A549 (cell line): Measurements from ENCODE around the gene CTNNBL1. TPM values are rescaled to one million over a fixed set of nuclear protein-coding genes. Genes with fewer than 3 reads are reported as not detected.

Experiments used
- ATAC-seq, 2 experiments: fragments of 200-7000 bp in 1 of 2; fragments of >200 bp in 1 of 2; cut with Nextera tagmentation in 1 of 2; cut with Tn5 transposase in 1 of 2; 3 replicates each; pipeline versions ENCODE4 v1.8.0 to v1.9.1; 2018 to 2020; ENCODE audit warnings: mild to moderate bottlenecking in 1 of 2, moderate library complexity in 1 of 2
- CTCF ChIA-PET: fragments of 300-600 bp; sonication (Branson Sonifier 250); formaldehyde crosslinking; extraction: SDS; loops from one replicate; lab custom pipeline; 2021; ENCODE audit warnings: antibody characterized with exemption, inconsistent platforms; lab: Yijun Ruan, JAX
- POLR2A ChIA-PET: fragments of 350-600 bp; formaldehyde crosslinking; extraction: SDS; loops from one replicate; lab custom pipeline; 2021; ENCODE audit warnings: antibody characterized with exemption, inconsistent platforms; lab: Yijun Ruan, JAX
- DNase-seq, 2 experiments: peaks; one replicate each; pipeline versions ENCODE4 v3.0.0 to v3.0.0-alpha.2; 2011 to 2016; ENCODE audit warnings: low read depth in 1 of 2, low spot score in 1 of 2
- FAIRE-seq: peaks from 2 replicates; lab custom pipeline; 2011; peaks lifted over from hg19 to GRCh38; lab: Jason Lieb, UNC
- H3K27ac ChIP-seq, 2 experiments: fragments of >200 bp; sonication (Bioruptor Twin); formaldehyde crosslinking; 3 replicates each; pipeline ENCODE4 v1.5.1; 2016 to 2017
- H3K4me1 ChIP-seq: fragments of >200 bp; sonication (Bioruptor Twin); formaldehyde crosslinking; 3 replicates; pipeline ENCODE4 v1.6.1; 2016
- H3K4me2 ChIP-seq: fragments of >200 bp; sonication (Bioruptor Twin); formaldehyde crosslinking; 3 replicates; pipeline ENCODE4 v1.6.1; 2016
- H3K4me3 ChIP-seq: fragments of >200 bp; sonication (Bioruptor Twin); formaldehyde crosslinking; 3 replicates; pipeline ENCODE4 v1.5.1; 2016
- H3K9me3 ChIP-seq: fragments of >200 bp; sonication (Bioruptor Twin); formaldehyde crosslinking; 3 replicates; pipeline ENCODE4 v1.6.1; 2016
- ESRRA ChIP-seq: fragments of 150-350 bp; IDR thresholded peaks from 2 replicates; pipeline ENCODE4 v1.6.1; 2014; ENCODE audit warnings: mild to moderate bottlenecking, low read length, borderline replicate concordance
- FOSL2 ChIP-seq, 2 experiments: fragments of 450-650 bp in 1 of 2; fragments of >200 bp in 1 of 2; sonication (Bioruptor Twin) in 1 of 2; formaldehyde crosslinking; IDR thresholded peaks; 2 replicates each; pipeline versions ENCODE4 v1.5.0 to v1.6.1; 2016 to 2020; ENCODE audit warnings: mild to moderate bottlenecking in 1 of 2, moderate library complexity in 1 of 2
- GATA3 ChIP-seq: IDR thresholded peaks from 2 replicates; pipeline ENCODE4 v1.6.1; 2012; ENCODE audit warnings: borderline replicate concordance
- HOXA7 ChIP-seq: fragments of 250-450 bp; sonication (Bioruptor Pico); IDR thresholded peaks from 2 replicates; pipeline ENCODE4 v1.5.0; 2020; ENCODE audit warnings: mild to moderate bottlenecking, moderate library complexity
- MYC ChIP-seq: IDR thresholded peaks from 2 replicates; pipeline ENCODE4 v1.6.1; 2012; ENCODE audit warnings: mild to moderate bottlenecking, inconsistent platforms, low read length, improper control_type of control experiment, borderline replicate concordance
- NFE2L2 ChIP-seq: fragments of 150-350 bp; conservative IDR thresholded peaks from 2 replicates; pipeline ENCODE4 v1.6.1; 2014; ENCODE audit warnings: low read length
- NR3C1 ChIP-seq: fragments of >200 bp; sonication (Bioruptor Twin); formaldehyde crosslinking; IDR thresholded peaks from 3 replicates; pipeline ENCODE4 v1.6.1; 2017
- PHF8 ChIP-seq: fragments of 200-600 bp; sonication (generic); IDR thresholded peaks from 2 replicates; pipeline ENCODE4 v1.6.1; 2016; ENCODE audit warnings: low read depth, mild to moderate bottlenecking, antibody characterized with exemption, moderate library complexity, borderline replicate concordance
- RARB ChIP-seq: fragments of 250-450 bp; sonication (Bioruptor Pico); IDR thresholded peaks from 2 replicates; pipeline ENCODE4 v1.8.0; 2021; ENCODE audit warnings: mild to moderate bottlenecking, moderate library complexity
- RNF2 ChIP-seq: fragments of 200-600 bp; sonication (generic); IDR thresholded peaks from 2 replicates; pipeline ENCODE4 v1.6.1; 2016; ENCODE audit warnings: low read depth, mild to moderate bottlenecking, antibody characterized with exemption, moderate library complexity, borderline replicate concordance
- TFCP2L1 ChIP-seq: fragments of 250-450 bp; sonication (Bioruptor Pico); IDR thresholded peaks from 2 replicates; pipeline ENCODE4 v1.5.0; 2021; ENCODE audit warnings: mild to moderate bottlenecking
- TP53 ChIP-seq: fragments of 250-450 bp; sonication (Bioruptor Pico); IDR thresholded peaks from 2 replicates; pipeline ENCODE4 v1.5.0; 2021; ENCODE audit warnings: mild to moderate bottlenecking, moderate library complexity
- ZNF302 ChIP-seq: fragments of 250-450 bp; sonication (Bioruptor Pico); IDR thresholded peaks from 2 replicates; pipeline ENCODE4 v1.9.0; 2021; ENCODE audit warnings: inconsistent platforms, mild to moderate bottlenecking, moderate library complexity
- ZSCAN20 ChIP-seq: fragments of 250-450 bp; sonication (Bioruptor Pico); IDR thresholded peaks from 2 replicates; pipeline ENCODE4 v1.8.0; 2022; ENCODE audit warnings: mild to moderate bottlenecking, moderate library complexity
- WGBS: methylation state at CpG from one replicate; pipeline ENCODE4 v1.1.6; 2017; ENCODE audit errors: missing lambda C conversion rate; 5-methylcytosine and 5-hydroxymethylcytosine counted together
- polyA plus RNA-seq, 4 experiments: library from polyadenylated mRNA; depleted of rRNA in 3 of 4; stranded (reverse); fragments of >200 nt; fragmentation: RNase III in 1 of 4; extraction: RNeasy Plus Mini Kit Qiagen cat#74134 plus additional on column Dnase treatment in 1 of 4; gene quantifications; 2 replicates in 3 of 4; 3 replicates in 1 of 4; pipeline ENCODE4 v1.2.3, GENCODE V29; 2011 to 2017
- TF ChIP-seq, protein P1 (sequence below): fragments of >200 bp; sonication (Bioruptor Twin); formaldehyde crosslinking; IDR thresholded peaks from 3 replicates; pipeline ENCODE4 v1.5.1; 2016
- TF ChIP-seq, protein P2 (sequence below): fragments of >200 bp; sonication (Bioruptor Twin); formaldehyde crosslinking; IDR thresholded peaks from 2 replicates; pipeline ENCODE4 v1.6.1; 2016
- TF ChIP-seq, protein P3 (sequence below): IDR thresholded peaks from 2 replicates; pipeline ENCODE4 v1.6.1; 2012; ENCODE audit warnings: low read depth, borderline replicate concordance
- TF ChIP-seq, protein P4 (sequence below): IDR thresholded peaks from 2 replicates; pipeline ENCODE4 v1.6.1; 2012

Gene CTNNBL1
- polyA plus RNA-seq, 2 of the 4 experiments (the other 2 are of a cell fraction), result 41.0 to 59.9 TPM

DNA sequence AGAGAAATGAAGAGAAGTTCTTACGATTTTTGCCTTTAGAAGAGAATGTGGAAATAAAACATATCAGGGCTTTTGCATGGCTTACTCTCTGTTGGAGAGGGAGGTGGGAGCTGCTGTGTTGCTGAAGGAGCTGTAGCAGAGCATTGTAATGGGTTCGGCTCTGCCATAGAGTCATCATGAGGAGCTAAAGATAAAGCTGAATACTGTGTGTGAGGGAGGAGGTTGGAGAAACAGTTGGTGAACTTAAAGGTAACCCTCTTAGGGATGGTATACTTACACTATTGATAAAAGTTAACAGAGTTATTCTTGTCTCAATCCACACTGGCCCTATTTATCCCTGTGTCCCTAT lies 34.8 kb downstream of the CTNNBL1 start:
- Histone ChIP-seq H3K4me1 (no peaks in the 10 kb centered on the region), H3K9me3 (no peaks in the 10 kb centered on the region), H3K27ac (no peak overlapping the region), H3K4me3 (no peak overlapping the region), H3K4me2 (no peak overlapping the region)
- no peak for FAIRE-seq
- ChIA-PET CTCF (interaction anchor here (1.3 kb wide), 1 partner anchor 15 kb away, joined by 3 read pairs; no protein-coding TSS in a partner anchor), POLR2A (no interaction called here)
- 70% methylated on average over 2 of the region's 2 CpGs for WGBS
- DNase-seq, result no peak
- no peak for TF ChIP-seq ESRRA
- TF ChIP-seq, protein P1, sequence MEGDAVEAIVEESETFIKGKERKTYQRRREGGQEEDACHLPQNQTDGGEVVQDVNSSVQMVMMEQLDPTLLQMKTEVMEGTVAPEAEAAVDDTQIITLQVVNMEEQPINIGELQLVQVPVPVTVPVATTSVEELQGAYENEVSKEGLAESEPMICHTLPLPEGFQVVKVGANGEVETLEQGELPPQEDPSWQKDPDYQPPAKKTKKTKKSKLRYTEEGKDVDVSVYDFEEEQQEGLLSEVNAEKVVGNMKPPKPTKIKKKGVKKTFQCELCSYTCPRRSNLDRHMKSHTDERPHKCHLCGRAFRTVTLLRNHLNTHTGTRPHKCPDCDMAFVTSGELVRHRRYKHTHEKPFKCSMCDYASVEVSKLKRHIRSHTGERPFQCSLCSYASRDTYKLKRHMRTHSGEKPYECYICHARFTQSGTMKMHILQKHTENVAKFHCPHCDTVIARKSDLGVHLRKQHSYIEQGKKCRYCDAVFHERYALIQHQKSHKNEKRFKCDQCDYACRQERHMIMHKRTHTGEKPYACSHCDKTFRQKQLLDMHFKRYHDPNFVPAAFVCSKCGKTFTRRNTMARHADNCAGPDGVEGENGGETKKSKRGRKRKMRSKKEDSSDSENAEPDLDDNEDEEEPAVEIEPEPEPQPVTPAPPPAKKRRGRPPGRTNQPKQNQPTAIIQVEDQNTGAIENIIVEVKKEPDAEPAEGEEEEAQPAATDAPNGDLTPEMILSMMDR, result no peak
- no peak for ATAC-seq

DNA sequence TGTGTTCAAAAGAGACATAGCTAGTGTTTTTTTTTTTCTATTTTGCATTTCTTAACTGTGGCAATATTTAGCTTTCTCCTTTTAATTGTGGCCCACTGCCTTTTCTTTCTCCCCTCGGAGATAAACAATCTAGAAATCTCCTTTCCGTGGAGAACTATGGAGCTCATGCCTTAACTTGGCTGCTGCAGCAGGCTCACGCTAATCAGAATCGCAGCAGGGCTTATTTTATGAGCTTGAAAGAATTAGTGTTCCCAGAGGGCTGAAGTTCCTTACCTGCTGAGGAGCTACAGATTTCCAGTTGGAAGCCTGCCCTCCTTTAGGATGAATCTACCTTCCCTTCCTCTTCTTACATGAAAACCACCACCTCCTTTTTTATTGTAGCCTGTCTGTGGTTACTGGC lies 35.6 kb downstream of the CTNNBL1 start:
- Histone ChIP-seq H3K4me2 (no peak overlapping the region), H3K27ac (no peak overlapping the region), H3K9me3 (no peaks in the 10 kb centered on the region), H3K4me1 (no peaks in the 10 kb centered on the region), H3K4me3 (no peak overlapping the region)
- 94% methylated on average over 4 of the region's 4 CpGs for WGBS
- FAIRE-seq (no peak), DNase-seq (no peak), ATAC-seq (no peak)
- ChIA-PET POLR2A (no interaction called here), CTCF (interaction anchor here (1.0 to 1.2 kb wide), 2 partner anchors 9 to 594 kb away, joined by 3 read pairs; no protein-coding TSS in a partner anchor)
- TF ChIP-seq, protein P2, sequence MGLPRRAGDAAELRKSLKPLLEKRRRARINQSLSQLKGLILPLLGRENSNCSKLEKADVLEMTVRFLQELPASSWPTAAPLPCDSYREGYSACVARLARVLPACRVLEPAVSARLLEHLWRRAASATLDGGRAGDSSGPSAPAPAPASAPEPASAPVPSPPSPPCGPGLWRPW, result no peak
- TF ChIP-seq RNF2 (no peak), MYC (no peak), ZNF302 (no peak), HOXA7 (no peak), TFCP2L1 (no peak), NR3C1 (no peak), TP53 (no peak), GATA3 (no peak), FOSL2 (IDR thresholded peaks at IDR 0.05) (no peak), FOSL2 (CRISPR knock-in tag; IDR thresholded peaks at IDR 0.05) (no peak), ZSCAN20 (CRISPR knock-in tag) (no peak), RARB (CRISPR knock-in tag) (no peak), NFE2L2 (no peak), PHF8 (no peak)
- TF ChIP-seq, protein P3, sequence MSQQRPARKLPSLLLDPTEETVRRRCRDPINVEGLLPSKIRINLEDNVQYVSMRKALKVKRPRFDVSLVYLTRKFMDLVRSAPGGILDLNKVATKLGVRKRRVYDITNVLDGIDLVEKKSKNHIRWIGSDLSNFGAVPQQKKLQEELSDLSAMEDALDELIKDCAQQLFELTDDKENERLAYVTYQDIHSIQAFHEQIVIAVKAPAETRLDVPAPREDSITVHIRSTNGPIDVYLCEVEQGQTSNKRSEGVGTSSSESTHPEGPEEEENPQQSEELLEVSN, result no peak

DNA sequence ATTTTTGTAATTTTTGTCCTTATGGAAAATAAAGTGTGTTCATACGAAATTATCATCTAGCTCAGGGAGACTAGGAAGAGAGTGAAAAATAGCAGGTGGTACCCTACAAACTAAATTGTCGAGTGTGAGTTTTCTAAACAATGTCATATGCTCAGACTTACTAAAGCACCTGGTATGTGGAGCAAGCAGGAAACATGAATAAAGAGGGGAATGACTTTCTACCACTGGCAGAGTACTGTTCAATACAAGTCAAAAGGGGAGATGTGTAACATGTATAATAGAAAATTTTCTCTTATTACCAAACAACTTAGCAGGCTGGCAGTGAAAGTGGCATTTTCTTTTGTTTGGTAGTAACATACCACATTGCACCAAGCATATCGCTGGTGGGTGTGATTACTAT lies 36.1 kb downstream of the CTNNBL1 start:
- H3K4me3 ChIP-seq, result no peak overlapping the region
- 83% methylated on average over 3 of the region's 3 CpGs for WGBS
- ATAC-seq (no peak), FAIRE-seq (no peak), DNase-seq (no peak)
- no peaks in the 10 kb centered on the region for H3K9me3 ChIP-seq
- TF ChIP-seq, protein P4, sequence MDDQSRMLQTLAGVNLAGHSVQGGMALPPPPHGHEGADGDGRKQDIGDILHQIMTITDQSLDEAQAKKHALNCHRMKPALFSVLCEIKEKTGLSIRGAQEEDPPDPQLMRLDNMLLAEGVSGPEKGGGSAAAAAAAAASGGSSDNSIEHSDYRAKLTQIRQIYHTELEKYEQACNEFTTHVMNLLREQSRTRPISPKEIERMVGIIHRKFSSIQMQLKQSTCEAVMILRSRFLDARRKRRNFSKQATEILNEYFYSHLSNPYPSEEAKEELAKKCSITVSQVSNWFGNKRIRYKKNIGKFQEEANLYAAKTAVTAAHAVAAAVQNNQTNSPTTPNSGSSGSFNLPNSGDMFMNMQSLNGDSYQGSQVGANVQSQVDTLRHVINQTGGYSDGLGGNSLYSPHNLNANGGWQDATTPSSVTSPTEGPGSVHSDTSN, result no peak
- H3K4me2 ChIP-seq, result no peak overlapping the region
- H3K4me1 ChIP-seq, result no peaks in the 10 kb centered on the region
- ChIA-PET CTCF (interaction anchor here (1.0 to 1.2 kb wide), 2 partner anchors 9 to 594 kb away, joined by 3 read pairs; no protein-coding TSS in a partner anchor), POLR2A (no interaction called here)
- no peak overlapping the region for H3K27ac ChIP-seq
